CD8-positive, alpha-beta memory T cell (primary cell): ENCODE measurements around the gene MAGEF1. TPM values are rescaled to one million over a fixed set of nuclear protein-coding genes. Genes with fewer than 3 reads are reported as not detected.

Experiments used
- CTCF ChIA-PET: fragments of 350-600 bp; sonication (Branson Sonifier 250); formaldehyde crosslinking; loops from one replicate; lab custom pipeline; 2021; ENCODE audit warnings: antibody characterized with exemption; lab: Charles Lee
- POLR2A ChIA-PET: fragments of 350-600 bp; sonication (Branson Sonifier 250); formaldehyde crosslinking; loops from one replicate; lab custom pipeline; 2021; ENCODE audit warnings: antibody characterized with exemption; lab: Charles Lee
- DNase-seq, 5 donors: peaks; one replicate each; pipeline versions ENCODE4 v3.0.0 to v3.0.0-alpha.2; 2020 to 2022; ENCODE audit warnings: mixed read lengths in 1 of 5
- H3K27ac ChIP-seq: one replicate; pipeline ENCODE4 v1.7.0; 2013; ENCODE audit warnings: low read depth, mild to moderate bottlenecking, low read length, moderate library complexity
- H3K27me3 ChIP-seq: 2 replicates; pipeline ENCODE4 v1.7.0; 2013; ENCODE audit warnings: low read length, mild to moderate bottlenecking; ENCODE audit not compliant: insufficient read depth, poor library complexity, severe bottlenecking
- H3K36me3 ChIP-seq: 2 replicates; pipeline ENCODE4 v1.7.0; 2013; ENCODE audit warnings: mild to moderate bottlenecking, low read length, moderate library complexity; ENCODE audit not compliant: insufficient read depth
- H3K4me1 ChIP-seq: 2 replicates; pipeline ENCODE4 v1.7.0; 2013; ENCODE audit warnings: mild to moderate bottlenecking, low read length, moderate library complexity; ENCODE audit not compliant: insufficient read depth
- H3K4me3 ChIP-seq: 2 replicates; pipeline ENCODE4 v1.7.0; 2013; ENCODE audit warnings: mild to moderate bottlenecking, low read length
- H3K9me3 ChIP-seq: 2 replicates; pipeline ENCODE4 v1.7.0; 2013; ENCODE audit warnings: mild to moderate bottlenecking, low read length
- H3K27ac Mint-ChIP-seq, 8 donors: one replicate each; pipeline ENCODE4 v1.8.0; 2020 to 2021; ENCODE audit warnings: mixed read lengths in 8 of 8, mild to moderate bottlenecking in 6 of 8, inconsistent platforms in 3 of 8, moderate library complexity in 3 of 8
- H3K27me3 Mint-ChIP-seq, 2 donors: one replicate each; pipeline ENCODE4 v1.8.0; 2020 to 2021; ENCODE audit warnings: mixed read lengths in 2 of 2, mild to moderate bottlenecking in 1 of 2, moderate library complexity in 1 of 2
- H3K36me3 Mint-ChIP-seq, 3 donors: one replicate each; pipeline ENCODE4 v1.8.0; 2020 to 2021; ENCODE audit warnings: mixed read lengths in 3 of 3, inconsistent platforms in 1 of 3, mild to moderate bottlenecking in 1 of 3
- H3K4me1 Mint-ChIP-seq, 3 donors: one replicate each; pipeline ENCODE4 v1.8.0; 2020 to 2021; ENCODE audit warnings: mixed read lengths in 3 of 3, inconsistent platforms in 1 of 3, mild to moderate bottlenecking in 1 of 3
- H3K4me3 Mint-ChIP-seq, 7 donors: one replicate each; pipeline ENCODE4 v1.8.0; 2020 to 2021; ENCODE audit warnings: mixed read lengths in 7 of 7, mild to moderate bottlenecking in 6 of 7, moderate library complexity in 4 of 7, inconsistent platforms in 2 of 7
- H3K9me3 Mint-ChIP-seq, 5 donors: one replicate each; pipeline ENCODE4 v1.8.0; 2020 to 2022; ENCODE audit warnings: mixed read lengths in 5 of 5, mild to moderate bottlenecking in 3 of 5, moderate library complexity in 2 of 5, inconsistent platforms in 1 of 5
- polyA plus RNA-seq: library from polyadenylated mRNA; unstranded; fragments of 300-500 nt; fragmentation: Illumina TruSeq; gene quantifications from one replicate; pipeline ENCODE4 v1.2.3, GENCODE V29; 2021
- total RNA-seq, 2 experiments: library from RNA; stranded (reverse); gene quantifications; one replicate each; pipeline ENCODE4 v1.2.3, GENCODE V29; 2021

MAGEF1 gene
- total and polyA plus RNA-seq, 3 experiments from 2014 or later, result 14.5 to 25.0 (median 24.5) TPM

DNA sequence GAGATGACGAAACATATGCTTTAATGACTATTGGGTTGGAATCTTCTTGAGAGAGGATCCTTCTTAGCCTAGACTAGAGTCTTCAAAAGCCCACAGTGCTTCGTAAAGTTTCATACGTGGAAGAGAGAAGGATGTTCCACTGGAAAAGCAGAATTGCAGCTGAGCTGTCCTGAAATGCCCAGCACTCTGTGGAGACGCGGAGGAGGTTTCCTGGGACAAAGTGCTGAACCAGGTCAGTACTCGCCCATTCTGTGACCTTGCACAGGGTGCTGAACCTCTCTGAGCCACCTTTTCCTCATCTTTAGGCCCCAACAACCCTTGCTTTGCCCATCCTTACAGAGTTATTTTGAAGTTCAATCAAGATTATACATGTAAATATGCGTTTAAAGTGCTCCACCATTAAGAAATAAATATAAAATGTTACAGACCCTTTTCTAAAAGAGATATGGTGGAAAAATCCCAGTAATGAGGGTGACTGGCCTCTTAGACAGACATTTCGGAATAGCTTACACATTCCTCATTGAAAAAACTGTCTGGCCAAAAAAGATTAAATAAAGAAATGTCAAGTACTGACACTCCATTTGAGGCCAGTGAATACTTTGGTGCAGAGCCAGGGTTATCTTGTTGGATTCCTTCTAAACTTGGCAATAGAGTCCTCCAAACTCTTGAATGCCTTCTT, 4.2 kb upstream of the MAGEF1 start:
- no peaks in the 10 kb centered on the region for H3K36me3 ChIP-seq
- H3K4me3 ChIP-seq, result no peak overlapping the region
- H3K9me3 ChIP-seq, result no peaks in the 10 kb centered on the region
- Mint-ChIP-seq H3K27ac (no peak overlapping the region), H3K36me3 (no peaks in the 10 kb centered on the region), H3K27me3 (no peaks in the 10 kb centered on the region), H3K9me3 (no peaks in the 10 kb centered on the region), H3K4me3 (no peak overlapping the region), H3K4me1 (peaks cover 13 to 15% (median 14%) of the 10 kb centered on the region in 3 donors)
- no peaks in the 10 kb centered on the region for H3K27me3 ChIP-seq
- ChIA-PET POLR2A (no interaction called here), CTCF (interaction anchor here (0.6 kb wide), 1 partner anchor 1389 kb away, joined by 3 read pairs; no protein-coding TSS in a partner anchor)
- H3K4me1 ChIP-seq, result no peaks in the 10 kb centered on the region
- no peak for DNase-seq
- H3K27ac ChIP-seq, result no peak overlapping the region

GRCh38 chr3:184713521-184713920, 1.7 kb upstream of the MAGEF1 start:
- Histone ChIP-seq H3K9me3 (no peaks in the 10 kb centered on the region), H3K4me1 (peaks cover 11% of the 10 kb centered on the region), H3K27ac (no peak overlapping the region), H3K4me3 (no peak overlapping the region), H3K27me3 (no peaks in the 10 kb centered on the region), H3K36me3 (no peaks in the 10 kb centered on the region)
- ChIA-PET POLR2A (interaction anchor here (0.8 to 1.2 kb wide), 2 partner anchors 9 to 152 kb away, joined by 3 read pairs; partner anchors contain the start of gene EPHB3), CTCF (interaction anchor here (2.3 kb wide), 1 partner anchor 12 kb away, joined by 7 read pairs; no protein-coding TSS in a partner anchor)
- peaks cover 25 to 30% (median 26%) of the 10 kb centered on the region in 3 donors for H3K4me1 Mint-ChIP-seq
- no peak for DNase-seq
- peak overlapping the region in 1 of 7 donors; percentile 71 for H3K4me3 Mint-ChIP-seq
- peaks cover 0 to 2% (median 0%) of the 10 kb centered on the region in 3 donors for H3K36me3 Mint-ChIP-seq
- H3K27me3 Mint-ChIP-seq, result no peaks in the 10 kb centered on the region
- H3K27ac Mint-ChIP-seq, result peak overlapping the region in 2 of 8 donors; percentile 9 to 71
- no peaks in the 10 kb centered on the region for H3K9me3 Mint-ChIP-seq

DNA sequence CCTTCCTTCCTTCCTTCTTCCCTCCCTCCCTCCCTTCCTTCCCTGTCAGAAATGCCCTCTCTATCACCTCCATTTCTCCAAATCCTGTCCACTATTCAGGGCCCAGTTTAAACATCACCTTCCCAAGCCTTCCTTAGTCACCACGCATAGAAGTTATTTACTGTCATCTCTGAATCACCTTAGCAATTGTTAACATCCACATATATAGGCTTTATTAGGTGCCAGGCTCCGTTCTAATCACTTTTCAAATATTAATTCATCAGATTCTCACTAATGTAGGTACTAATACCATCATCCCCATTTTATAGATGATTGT, 1.1 kb upstream of the MAGEF1 start:
- H3K27ac Mint-ChIP-seq, result peak overlapping the region in 5 of 8 donors; percentile 67 to 87 (median 71)
- H3K36me3 ChIP-seq, result no peaks in the 10 kb centered on the region
- POLR2A ChIA-PET, result interaction anchor here (0.6 to 1.2 kb wide), 4 partner anchors 9 to 151 kb away, joined by 3 to 6 read pairs (median 3); partner anchors contain the start of gene EPHB3
- H3K27me3 ChIP-seq, result no peaks in the 10 kb centered on the region
- no peak overlapping the region for H3K4me3 ChIP-seq
- no peak for DNase-seq
- peaks cover 0 to 2% (median 0%) of the 10 kb centered on the region in 3 donors for H3K36me3 Mint-ChIP-seq
- no peaks in the 10 kb centered on the region for H3K27me3 Mint-ChIP-seq
- no peaks in the 10 kb centered on the region for H3K9me3 ChIP-seq
- CTCF ChIA-PET, result interaction anchor here (2.3 kb wide), 1 partner anchor 13 kb away, joined by 7 read pairs; no protein-coding TSS in a partner anchor
- peaks cover 25 to 30% (median 26%) of the 10 kb centered on the region in 3 donors for H3K4me1 Mint-ChIP-seq
- H3K4me3 Mint-ChIP-seq, result peak overlapping the region in 6 of 7 donors; percentile 39 to 78 (median 52)
- H3K4me1 ChIP-seq, result peaks cover 11% of the 10 kb centered on the region
- H3K9me3 Mint-ChIP-seq, result no peaks in the 10 kb centered on the region
- H3K27ac ChIP-seq, result no peak overlapping the region

- H3K4me3 ChIP-seq, result peak overlapping the region; percentile 44
- Mint-ChIP-seq H3K9me3 (no peaks in the 10 kb centered on the region), H3K27ac (peak overlapping the region; percentile 67 to 82 (median 72)), H3K4me1 (peaks cover 25 to 30% (median 26%) of the 10 kb centered on the region in 3 donors), H3K27me3 (no peaks in the 10 kb centered on the region), H3K4me3 (peak overlapping the region; percentile 80 to 91 (median 85)), H3K36me3 (peaks cover 0 to 3% (median 0%) of the 10 kb centered on the region in 3 donors)
- no peaks in the 10 kb centered on the region for H3K9me3 ChIP-seq
- peak overlapping the region; percentile 36 for H3K27ac ChIP-seq
- ChIA-PET POLR2A (interaction anchor here (0.6 to 0.8 kb wide), 3 partner anchors 10 to 101 kb away, joined by 3 to 6 read pairs (median 3); no protein-coding TSS in a partner anchor), CTCF (no interaction called here)
- H3K27me3 ChIP-seq, result no peaks in the 10 kb centered on the region
- DNase-seq, result no peak
- H3K36me3 ChIP-seq, result no peaks in the 10 kb centered on the region
- H3K4me1 ChIP-seq, result peaks cover 11% of the 10 kb centered on the region
Measured at GRCh38 chr3:184712248-184713039, 580 bp upstream of the MAGEF1 start.

GRCh38 chr3:184710870-184711492, 883 bp downstream of the MAGEF1 start:
- Histone ChIP-seq H3K4me3 (peak overlapping the region; percentile 91), H3K36me3 (no peaks in the 10 kb centered on the region), H3K27ac (peak overlapping the region; percentile 72), H3K27me3 (no peaks in the 10 kb centered on the region), H3K9me3 (no peaks in the 10 kb centered on the region), H3K4me1 (peaks cover 11% of the 10 kb centered on the region)
- peaks cover 25 to 30% (median 26%) of the 10 kb centered on the region in 3 donors for H3K4me1 Mint-ChIP-seq
- H3K36me3 Mint-ChIP-seq, result peaks cover 0 to 5% (median 0%) of the 10 kb centered on the region in 3 donors
- POLR2A ChIA-PET, result no interaction called here
- peaks cover 0 to 2% of the 10 kb centered on the region in 2 donors for H3K27me3 Mint-ChIP-seq
- DNase-seq, result no peak
- H3K27ac Mint-ChIP-seq, result peak overlapping the region; percentile 12 to 90 (median 78)
- H3K4me3 Mint-ChIP-seq, result peak overlapping the region; percentile 80 to 91 (median 85)
- CTCF ChIA-PET, result interaction anchor here (1.3 kb wide), 1 partner anchor 16 kb away, joined by 4 read pairs; no protein-coding TSS in a partner anchor
- no peaks in the 10 kb centered on the region for H3K9me3 Mint-ChIP-seq

- Mint-ChIP-seq H3K4me1 (no peaks in the 10 kb centered on the region), H3K27ac (no peak overlapping the region), H3K27me3 (peaks cover 15 to 16% of the 10 kb centered on the region in 2 donors), H3K9me3 (no peaks in the 10 kb centered on the region), H3K4me3 (no peak overlapping the region), H3K36me3 (peaks cover 0 to 3% (median 0%) of the 10 kb centered on the region in 3 donors)
- no peaks in the 10 kb centered on the region for H3K9me3 ChIP-seq
- H3K4me1 ChIP-seq, result no peaks in the 10 kb centered on the region
- H3K36me3 ChIP-seq, result no peaks in the 10 kb centered on the region
- no peak for DNase-seq
- ChIA-PET CTCF (no interaction called here), POLR2A (no interaction called here)
- H3K4me3 ChIP-seq, result no peak overlapping the region
- no peak overlapping the region for H3K27ac ChIP-seq
- no peaks in the 10 kb centered on the region for H3K27me3 ChIP-seq
Measured at GRCh38 chr3:184703657-184704056, 8.2 kb downstream of the MAGEF1 start.

DNA sequence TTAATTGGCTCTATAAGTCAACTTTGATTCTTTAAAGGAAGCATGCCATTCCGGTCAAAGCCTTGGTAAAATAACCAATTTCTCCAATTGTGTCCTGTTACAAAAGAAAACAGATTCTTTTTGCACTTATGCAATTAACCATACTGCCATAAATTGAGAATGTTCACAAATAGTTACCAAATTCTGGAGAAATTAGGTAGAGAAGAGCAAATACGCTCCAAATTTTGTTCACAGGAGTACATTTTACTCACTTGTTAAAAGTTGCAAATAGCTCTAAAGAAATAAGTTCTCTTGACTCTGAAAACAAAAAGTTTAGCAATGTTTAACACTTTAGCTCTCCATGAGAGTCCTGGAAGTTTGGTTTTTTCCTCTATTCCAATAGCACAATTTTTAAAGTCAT, 11.1 kb downstream of the MAGEF1 start:
- H3K27ac ChIP-seq, result no peak overlapping the region
- POLR2A ChIA-PET, result no interaction called here
- Mint-ChIP-seq H3K4me1 (no peaks in the 10 kb centered on the region), H3K9me3 (no peaks in the 10 kb centered on the region), H3K27me3 (peaks cover 21 to 30% of the 10 kb centered on the region in 2 donors), H3K4me3 (no peak overlapping the region), H3K36me3 (no peaks in the 10 kb centered on the region), H3K27ac (no peak overlapping the region)
- no peaks in the 10 kb centered on the region for H3K4me1 ChIP-seq
- no peak overlapping the region for H3K4me3 ChIP-seq
- CTCF ChIA-PET, result no interaction called here
- no peaks in the 10 kb centered on the region for H3K36me3 ChIP-seq
- H3K9me3 ChIP-seq, result no peaks in the 10 kb centered on the region
- no peaks in the 10 kb centered on the region for H3K27me3 ChIP-seq
- no peak for DNase-seq
